NB4 (cell line): ENCODE data around the gene ARL8A.
"Not testable (repeated sequence)": the region's sequence is repeated elsewhere in the genome, so short reads cannot be mapped to it uniquely, and the experiment has no call there.

Source experiments
- MYC ChIP-seq: IDR thresholded peaks from 2 replicates; pipeline ENCODE4 v1.6.1; 2011; ENCODE audit warnings: low read depth, low read length
- POLR2A ChIP-seq: IDR thresholded peaks from 2 replicates; pipeline ENCODE4 v1.6.1; 2011; ENCODE audit warnings: mild to moderate bottlenecking; ENCODE audit not compliant: insufficient read length; ENCODE audit errors: extremely low read depth
- TF ChIP-seq, protein P1 (sequence below): IDR thresholded peaks from one replicate; pipeline ENCODE4 v1.5.1; 2012; ENCODE audit warnings: low read depth, low read length
- TF ChIP-seq, protein P2 (sequence below): IDR thresholded peaks from 2 replicates; pipeline ENCODE4 v1.6.1; 2011; ENCODE audit warnings: low read depth, low read length

DNA sequence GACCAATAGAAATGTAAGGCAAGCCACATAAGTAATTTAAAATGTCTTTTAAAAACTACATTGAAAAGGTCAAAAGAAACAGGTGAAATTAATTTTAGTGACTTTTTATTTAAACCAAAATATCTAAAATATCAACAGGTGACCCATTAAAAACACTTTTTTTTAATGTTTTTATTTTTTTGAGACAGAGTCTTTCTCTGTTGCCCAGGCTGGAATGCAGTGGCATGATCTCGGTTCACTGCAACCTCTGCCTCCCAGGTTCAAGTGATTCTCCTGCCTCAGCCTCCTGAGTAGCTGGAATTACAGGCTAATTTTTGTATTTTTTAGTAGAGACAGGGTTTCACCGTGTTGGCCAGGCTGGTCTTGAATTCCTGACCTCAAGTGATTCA lies 36.2 kb upstream of the ARL8A start:
- TF ChIP-seq, protein P1, sequence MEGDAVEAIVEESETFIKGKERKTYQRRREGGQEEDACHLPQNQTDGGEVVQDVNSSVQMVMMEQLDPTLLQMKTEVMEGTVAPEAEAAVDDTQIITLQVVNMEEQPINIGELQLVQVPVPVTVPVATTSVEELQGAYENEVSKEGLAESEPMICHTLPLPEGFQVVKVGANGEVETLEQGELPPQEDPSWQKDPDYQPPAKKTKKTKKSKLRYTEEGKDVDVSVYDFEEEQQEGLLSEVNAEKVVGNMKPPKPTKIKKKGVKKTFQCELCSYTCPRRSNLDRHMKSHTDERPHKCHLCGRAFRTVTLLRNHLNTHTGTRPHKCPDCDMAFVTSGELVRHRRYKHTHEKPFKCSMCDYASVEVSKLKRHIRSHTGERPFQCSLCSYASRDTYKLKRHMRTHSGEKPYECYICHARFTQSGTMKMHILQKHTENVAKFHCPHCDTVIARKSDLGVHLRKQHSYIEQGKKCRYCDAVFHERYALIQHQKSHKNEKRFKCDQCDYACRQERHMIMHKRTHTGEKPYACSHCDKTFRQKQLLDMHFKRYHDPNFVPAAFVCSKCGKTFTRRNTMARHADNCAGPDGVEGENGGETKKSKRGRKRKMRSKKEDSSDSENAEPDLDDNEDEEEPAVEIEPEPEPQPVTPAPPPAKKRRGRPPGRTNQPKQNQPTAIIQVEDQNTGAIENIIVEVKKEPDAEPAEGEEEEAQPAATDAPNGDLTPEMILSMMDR, result not testable (repeated sequence)
- not testable (repeated sequence) for TF ChIP-seq POLR2A, MYC
- TF ChIP-seq, protein P2, sequence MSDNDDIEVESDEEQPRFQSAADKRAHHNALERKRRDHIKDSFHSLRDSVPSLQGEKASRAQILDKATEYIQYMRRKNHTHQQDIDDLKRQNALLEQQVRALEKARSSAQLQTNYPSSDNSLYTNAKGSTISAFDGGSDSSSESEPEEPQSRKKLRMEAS, result not testable (repeated sequence)
